Lung (tissue), 12 donors: ENCODE measurements around the gene SLC7A6OS. TPM values are rescaled to one million over a fixed set of nuclear protein-coding genes. Genes with fewer than 3 reads are reported as not detected.

Source experiments
- ATAC-seq: fragments of 200-7000 bp; cut with Tn5 transposase; one replicate; pipeline ENCODE4 v1.9.1; 2020; ENCODE audit warnings: moderate number of reproducible peaks; ENCODE audit not compliant: insufficient read depth, low FRiP score
- DNase-seq, 3 donors: peaks; one replicate each; pipeline ENCODE4 v3.0.0-alpha.2; 2013 to 2017
- H3K27ac ChIP-seq, 2 donors: one replicate each; pipeline ENCODE4 v1.5.1; 2013; ENCODE audit warnings: mild to moderate bottlenecking in 2 of 2, moderate library complexity in 2 of 2, control low read depth in 1 of 2, inconsistent platforms in 1 of 2, low read depth in 1 of 2, low read length in 1 of 2
- H3K27me3 ChIP-seq, 3 donors: one replicate each; pipeline ENCODE4 v1.5.1; 2013; ENCODE audit warnings: low read length in 2 of 3; ENCODE audit not compliant: control insufficient read depth in 3 of 3, insufficient read depth in 3 of 3
- H3K36me3 ChIP-seq, 4 donors: one replicate each; pipeline ENCODE4 v1.5.1; 2013; ENCODE audit warnings: low read length in 4 of 4, mild to moderate bottlenecking in 1 of 4, moderate library complexity in 1 of 4; ENCODE audit not compliant: control insufficient read depth in 4 of 4, insufficient read depth in 4 of 4
- H3K4me1 ChIP-seq, 5 donors: one replicate each; pipeline ENCODE4 v1.5.1; 2013; ENCODE audit warnings: low read length in 5 of 5, mild to moderate bottlenecking in 2 of 5, moderate library complexity in 1 of 5; ENCODE audit not compliant: control insufficient read depth in 5 of 5, insufficient read depth in 5 of 5
- H3K4me3 ChIP-seq: one replicate; pipeline ENCODE4 v1.5.1; 2013; ENCODE audit warnings: mild to moderate bottlenecking, control low read depth, moderate library complexity
- H3K9ac ChIP-seq, 2 donors: one replicate each; pipeline ENCODE4 v1.5.1; 2013; ENCODE audit warnings: low read length in 2 of 2, control low read depth in 1 of 2; ENCODE audit not compliant: insufficient read depth in 1 of 2
- H3K9me3 ChIP-seq, 4 donors: one replicate each; pipeline ENCODE4 v1.5.1; 2013; ENCODE audit warnings: low read length in 3 of 4, mild to moderate bottlenecking in 1 of 4, moderate library complexity in 1 of 4; ENCODE audit not compliant: control insufficient read depth in 4 of 4, insufficient read depth in 3 of 4
- WGBS, 2 donors: extraction: QIAGEN DNeasy Blood & Tissue Kit; methylation state at CpG; one replicate each; pipeline ENCODE4 v1.1.7; 2013; 5-methylcytosine and 5-hydroxymethylcytosine counted together
- polyA plus RNA-seq, 2 donors: library from polyadenylated mRNA; stranded (reverse); fragments of 200-250 nt; gene quantifications; one replicate each; pipeline ENCODE4 v1.2.1, GENCODE V29; 2013
- total RNA-seq, 2 donors: library from RNA; depleted of rRNA in 1 of 2; stranded (reverse); fragments of >200 nt in 1 of 2; gene quantifications; one replicate each; pipeline ENCODE4 v1.2.1, GENCODE V29; 2014 to 2021
- TF ChIP-seq, protein P1 (sequence below): IDR thresholded peaks from 2 replicates; pipeline ENCODE4 v1.5.1; 2012; ENCODE audit warnings: mild to moderate bottlenecking; ENCODE audit errors: control extremely low read depth, extremely low read depth
- donor health status: control.
- donor health status: control.
- donor health status: Bipolar disorder and iron deficiency.
- donor health status: healthy.
- donor health status: DM: yes; HTN: yes; CAD: no.

The SLC7A6OS gene
- total and polyA plus RNA-seq, 4 donors, result 6.3 to 18.9 (median 12.0) TPM

DNA sequence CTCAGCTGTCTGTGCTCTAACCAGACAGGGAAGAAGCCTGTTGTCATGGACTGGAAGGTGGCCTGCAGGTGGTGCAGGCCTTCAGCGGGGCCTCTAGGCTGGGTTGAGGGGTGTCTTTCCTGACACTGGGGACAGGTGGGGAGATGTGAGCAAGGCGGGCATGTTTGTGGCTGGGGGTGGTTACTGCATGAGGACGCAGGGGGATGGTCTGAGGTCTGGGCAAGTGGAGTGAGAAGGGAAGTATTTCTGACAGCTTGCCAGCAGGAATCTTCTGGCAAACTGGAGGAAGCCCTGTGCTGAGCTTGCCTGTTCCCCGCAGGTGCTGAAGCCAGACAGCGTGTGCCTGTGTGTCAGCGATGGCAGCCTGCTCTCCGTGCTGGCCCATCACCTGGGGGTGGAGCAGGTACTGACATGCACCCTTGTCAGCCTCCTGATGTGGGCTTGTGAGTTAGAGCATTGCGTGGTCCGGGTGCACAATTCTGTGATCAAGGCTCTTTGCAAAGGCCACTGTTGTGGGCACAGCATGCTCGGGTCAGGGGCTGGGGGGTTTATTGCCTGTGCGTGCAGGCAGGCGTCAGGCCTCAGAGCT lies 36.2 kb upstream of the SLC7A6OS start:
- no peak for ATAC-seq
- H3K4me3 ChIP-seq, result no peak overlapping the region
- H3K27ac ChIP-seq, result no peak overlapping the region
- no peak for DNase-seq
- H3K27me3 ChIP-seq, result no peaks in the 10 kb centered on the region
- H3K4me1 ChIP-seq, result no peaks in the 10 kb centered on the region
- 85 to 91% methylated on average over 12 of the region's 12 CpGs for WGBS, 2 donors
- no peak overlapping the region for H3K9ac ChIP-seq
- TF ChIP-seq, protein P1, sequence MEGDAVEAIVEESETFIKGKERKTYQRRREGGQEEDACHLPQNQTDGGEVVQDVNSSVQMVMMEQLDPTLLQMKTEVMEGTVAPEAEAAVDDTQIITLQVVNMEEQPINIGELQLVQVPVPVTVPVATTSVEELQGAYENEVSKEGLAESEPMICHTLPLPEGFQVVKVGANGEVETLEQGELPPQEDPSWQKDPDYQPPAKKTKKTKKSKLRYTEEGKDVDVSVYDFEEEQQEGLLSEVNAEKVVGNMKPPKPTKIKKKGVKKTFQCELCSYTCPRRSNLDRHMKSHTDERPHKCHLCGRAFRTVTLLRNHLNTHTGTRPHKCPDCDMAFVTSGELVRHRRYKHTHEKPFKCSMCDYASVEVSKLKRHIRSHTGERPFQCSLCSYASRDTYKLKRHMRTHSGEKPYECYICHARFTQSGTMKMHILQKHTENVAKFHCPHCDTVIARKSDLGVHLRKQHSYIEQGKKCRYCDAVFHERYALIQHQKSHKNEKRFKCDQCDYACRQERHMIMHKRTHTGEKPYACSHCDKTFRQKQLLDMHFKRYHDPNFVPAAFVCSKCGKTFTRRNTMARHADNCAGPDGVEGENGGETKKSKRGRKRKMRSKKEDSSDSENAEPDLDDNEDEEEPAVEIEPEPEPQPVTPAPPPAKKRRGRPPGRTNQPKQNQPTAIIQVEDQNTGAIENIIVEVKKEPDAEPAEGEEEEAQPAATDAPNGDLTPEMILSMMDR, result no peak
- no peaks in the 10 kb centered on the region for H3K9me3 ChIP-seq
- H3K36me3 ChIP-seq, result peaks cover 4 to 51% (median 46%) of the 10 kb centered on the region in 4 donors

DNA sequence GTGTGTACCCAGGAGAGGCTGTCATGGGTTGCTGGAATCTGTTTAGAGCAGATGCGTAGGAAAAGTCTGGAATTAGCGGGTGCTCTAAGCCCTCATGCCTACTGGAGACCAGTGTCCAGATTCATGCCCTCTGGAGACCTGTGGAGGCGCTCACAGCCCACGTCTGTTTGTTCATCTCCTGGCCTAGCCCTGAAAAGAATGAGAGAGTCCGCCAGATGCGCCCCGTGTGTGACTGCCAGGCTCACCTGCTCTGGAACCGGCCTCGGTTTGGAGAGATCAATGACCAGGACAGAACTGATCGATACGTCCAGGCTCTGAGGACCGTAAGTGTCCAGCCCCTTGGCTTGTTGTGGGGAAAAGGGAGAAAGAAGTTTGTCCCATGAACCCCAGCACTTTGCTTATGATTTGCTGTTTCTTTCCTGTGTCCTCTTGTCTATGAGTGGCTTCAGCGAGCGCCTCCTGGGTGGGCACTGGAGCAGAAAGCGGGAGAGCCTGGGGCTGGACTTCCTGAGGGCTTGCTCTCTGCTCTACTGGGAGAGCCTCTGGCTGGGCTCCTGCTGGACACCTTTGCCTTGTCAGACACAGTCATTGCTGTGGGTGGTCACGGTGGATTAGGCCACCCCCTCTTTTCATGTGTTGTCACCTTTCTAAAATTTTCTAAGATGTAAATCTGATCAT lies 35.4 kb upstream of the SLC7A6OS start:
- TF ChIP-seq, protein P1, result no peak

DNA sequence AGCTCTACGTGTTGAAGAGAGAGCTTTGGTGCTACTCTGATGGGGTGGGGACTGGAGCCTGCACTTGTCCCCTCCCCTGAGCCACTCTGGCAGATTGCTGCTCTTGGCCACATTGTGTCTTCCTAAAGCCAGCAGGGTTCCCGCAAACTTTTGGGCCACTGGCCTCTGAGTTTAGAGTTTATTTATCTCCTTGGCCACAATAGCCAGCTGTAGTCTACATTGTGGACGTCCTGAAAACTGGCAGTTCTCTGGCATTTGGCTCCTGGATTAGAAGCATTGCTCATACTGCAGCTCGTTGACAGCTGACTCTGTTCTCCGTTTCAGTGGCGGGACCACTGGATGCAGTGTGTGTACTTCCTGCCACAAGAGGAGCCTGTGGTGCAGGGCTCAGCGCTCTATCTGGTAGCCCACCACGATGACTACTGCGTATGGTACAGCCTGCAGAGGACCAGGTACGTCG lies 34.6 kb upstream of the SLC7A6OS start:
- TF ChIP-seq, protein P1, result no peak
- no peak overlapping the region for H3K9ac ChIP-seq
- H3K27ac ChIP-seq, result no peak overlapping the region
- DNase-seq (no peak), ATAC-seq (no peak)
- no peaks in the 10 kb centered on the region for H3K9me3 ChIP-seq
- 80 to 81% methylated on average over 11 of the region's 11 CpGs for WGBS, 2 donors
- H3K36me3 ChIP-seq, result peaks cover 0 to 48% (median 39%) of the 10 kb centered on the region in 4 donors
- no peaks in the 10 kb centered on the region for H3K27me3 ChIP-seq
- H3K4me1 ChIP-seq, result no peaks in the 10 kb centered on the region
- H3K4me3 ChIP-seq, result no peak overlapping the region

More for the DNA sequence above, 35.4 kb upstream of the SLC7A6OS start:
- H3K4me1 ChIP-seq, result no peaks in the 10 kb centered on the region
- H3K36me3 ChIP-seq, result peaks cover 0 to 47% (median 42%) of the 10 kb centered on the region in 4 donors
- no peak overlapping the region for H3K4me3 ChIP-seq
- no peak for DNase-seq
- 97 to 98% methylated on average over 16 of the region's 16 CpGs for WGBS, 2 donors
- no peaks in the 10 kb centered on the region for H3K9me3 ChIP-seq
- no peaks in the 10 kb centered on the region for H3K27me3 ChIP-seq
- no peak overlapping the region for H3K9ac ChIP-seq
- no peak for ATAC-seq
- no peak overlapping the region for H3K27ac ChIP-seq
